B cell (primary cell): ENCODE results near the gene PLK2. TPM values are rescaled to one million over a fixed set of nuclear protein-coding genes. Genes with fewer than 3 reads are reported as not detected.

ENCODE experiments used
- ATAC-seq: fragments of 200-7000 bp; cut with Tn5 transposase; one replicate; pipeline ENCODE4 v1.10.0; 2021; ENCODE audit warnings: low read depth, mild to moderate bottlenecking, moderate number of reproducible peaks, moderate library complexity
- CTCF ChIA-PET: fragments of 350-600 bp; sonication (Branson Sonifier 250); formaldehyde crosslinking; loops from one replicate; lab custom pipeline; 2021; ENCODE audit warnings: antibody characterized with exemption, inconsistent platforms; lab: Charles Lee
- POLR2A ChIA-PET: fragments of 350-600 bp; sonication (Branson Sonifier 250); formaldehyde crosslinking; loops from one replicate; lab custom pipeline; 2021; ENCODE audit warnings: antibody characterized with exemption; lab: Charles Lee
- DNase-seq: peaks from one replicate; pipeline ENCODE4 v3.0.0; 2013
- H2AFZ ChIP-seq: 2 replicates; pipeline ENCODE4 v1.6.1; 2012; ENCODE audit warnings: mild to moderate bottlenecking, low read depth, low read length; ENCODE audit not compliant: insufficient read depth, poor library complexity, severe bottlenecking
- H3K27ac ChIP-seq, 2 donors: 1 replicate in 1 of 2; 2 replicates in 1 of 2; pipeline ENCODE4 v1.5.1; 2012 to 2013; ENCODE audit warnings: low read length in 2 of 2, mild to moderate bottlenecking in 2 of 2, moderate library complexity in 1 of 2
- H3K27me3 ChIP-seq, 4 experiments: fragments of 200-600 bp in 1 of 4; sonication (generic) in 1 of 4; replicated peaks in 1 of 4; 1 replicate in 2 of 4; 2 replicates in 2 of 4; pipeline versions ENCODE4 v1.6.1 to v1.7.0; 2013 to 2016; ENCODE audit warnings: low read length in 3 of 4, mild to moderate bottlenecking in 2 of 4, mixed read lengths in 1 of 4, moderate library complexity in 1 of 4; ENCODE audit not compliant: insufficient read depth in 4 of 4, control insufficient read depth in 3 of 4; ENCODE audit errors: control extremely low read depth in 1 of 4
- H3K36me3 ChIP-seq, 2 experiments: replicated peaks in 1 of 2; 1 replicate in 1 of 2; 2 replicates in 1 of 2; pipeline versions ENCODE4 v1.6.1 to v1.7.1; 2013; ENCODE audit warnings: low read length in 1 of 2; ENCODE audit not compliant: insufficient read depth in 2 of 2, control insufficient read depth in 1 of 2; ENCODE audit errors: control extremely low read depth in 1 of 2, extremely low read depth in 1 of 2
- H3K4me1 ChIP-seq, 2 donors: fragments of 200-600 bp in 1 of 2; sonication (generic) in 1 of 2; 1 replicate in 1 of 2; 2 replicates in 1 of 2; pipeline versions ENCODE4 v1.5.1 to v1.6.1; 2013 to 2017; ENCODE audit warnings: low read length in 2 of 2; ENCODE audit not compliant: control insufficient read depth in 2 of 2, insufficient read depth in 2 of 2
- H3K4me2 ChIP-seq: replicated peaks from 2 replicates; pipeline ENCODE3; 2012; ENCODE audit warnings: mild to moderate bottlenecking, low read depth, low read length; ENCODE audit not compliant: poor library complexity, severe bottlenecking
- H3K4me3 ChIP-seq, 5 experiments: fragments of 200-600 bp in 1 of 5; sonication (generic) in 1 of 5; 1 replicate in 3 of 5; 2 replicates in 2 of 5; pipeline versions ENCODE4 v1.5.1 to v1.7.0; 2011 to 2016; ENCODE audit warnings: low read length in 4 of 5, mild to moderate bottlenecking in 4 of 5, low read depth in 2 of 5, control low read depth in 1 of 5, moderate library complexity in 1 of 5; ENCODE audit not compliant: insufficient read depth in 1 of 5; ENCODE audit errors: control extremely low read depth in 1 of 5, extremely low read depth in 1 of 5
- H3K79me2 ChIP-seq: fragments of 200-600 bp; sonication (generic); one replicate; pipeline ENCODE4 v1.6.0; 2016; ENCODE audit warnings: low read length; ENCODE audit not compliant: control insufficient read depth, insufficient read depth
- H3K9ac ChIP-seq: fragments of 200-600 bp; sonication (generic); 2 replicates; pipeline ENCODE4 v1.6.1; 2017; ENCODE audit warnings: mild to moderate bottlenecking, low read length, moderate library complexity
- H3K9me3 ChIP-seq, 3 donors: one replicate each; pipeline versions ENCODE4 v1.6.1 to v1.7.1; 2013; ENCODE audit warnings: low read length in 2 of 3; ENCODE audit not compliant: control insufficient read depth in 2 of 3, insufficient read depth in 1 of 3; ENCODE audit errors: control extremely low read depth in 1 of 3
- H4K20me1 ChIP-seq: 2 replicates; pipeline ENCODE4 v1.6.0; 2012; ENCODE audit warnings: mild to moderate bottlenecking, low read length; ENCODE audit not compliant: insufficient read depth, control insufficient read depth, poor library complexity, severe bottlenecking
- H3K27ac Mint-ChIP-seq: one replicate; pipeline ENCODE4 v1.8.0; 2021; ENCODE audit warnings: mixed read lengths
- H3K27me3 Mint-ChIP-seq: one replicate; pipeline ENCODE4 v1.8.0; 2021; ENCODE audit warnings: mixed read lengths
- H3K4me1 Mint-ChIP-seq: one replicate; pipeline ENCODE4 v1.8.0; 2021; ENCODE audit warnings: mixed read lengths
- H3K4me3 Mint-ChIP-seq: one replicate; pipeline ENCODE4 v1.8.0; 2021; ENCODE audit warnings: mixed read lengths
- H3K9me3 Mint-ChIP-seq: one replicate; pipeline ENCODE4 v1.8.0; 2022; ENCODE audit warnings: mixed read lengths; ENCODE audit not compliant: insufficient read depth
- CTCF ChIP-seq: fragments of 200-600 bp; IDR thresholded peaks from one replicate; pipeline ENCODE4 v1.8.0; 2022; ENCODE audit warnings: antibody characterized with exemption, mild to moderate bottlenecking
- EZH2 ChIP-seq: IDR thresholded peaks from 2 replicates; pipeline ENCODE4 v1.6.1; 2012; ENCODE audit warnings: borderline replicate concordance, low read depth, mild to moderate bottlenecking, moderate library complexity, low read length; ENCODE audit not compliant: insufficient read depth, poor library complexity, severe bottlenecking
- WGBS: methylation state at CpG from one replicate; pipeline ENCODE4 v1.1.5; 2013; ENCODE audit warnings: missing lambda C conversion rate; ENCODE audit not compliant: insufficient coverage; 5-methylcytosine and 5-hydroxymethylcytosine counted together
- intact Hi-C: fragments of 100-400 bp; cut with micrococcal nuclease; formaldehyde crosslinking; loops from one replicate; pipeline ENCODE4 v1.10.0; 2022
- polyA plus RNA-seq: library from polyadenylated mRNA; depleted of rRNA; stranded (reverse); fragments of >200 nt; gene quantifications from 2 replicates; pipeline ENCODE4 v1.2.3, GENCODE V29; 2012
- total RNA-seq, 2 donors: library from RNA; stranded (reverse); fragments of 120-200 nt in 1 of 2; gene quantifications; 1 replicate in 1 of 2; 2 replicates in 1 of 2; pipeline versions ENCODE4 v1.2.3 to v1.2.4, GENCODE V29; 2013 to 2022

PLK2 gene
- total and polyA plus RNA-seq, 2 donors (not counting 1 experiment from before 2014, with no cell fraction given), result 32.2 to 47.2 TPM

DNA sequence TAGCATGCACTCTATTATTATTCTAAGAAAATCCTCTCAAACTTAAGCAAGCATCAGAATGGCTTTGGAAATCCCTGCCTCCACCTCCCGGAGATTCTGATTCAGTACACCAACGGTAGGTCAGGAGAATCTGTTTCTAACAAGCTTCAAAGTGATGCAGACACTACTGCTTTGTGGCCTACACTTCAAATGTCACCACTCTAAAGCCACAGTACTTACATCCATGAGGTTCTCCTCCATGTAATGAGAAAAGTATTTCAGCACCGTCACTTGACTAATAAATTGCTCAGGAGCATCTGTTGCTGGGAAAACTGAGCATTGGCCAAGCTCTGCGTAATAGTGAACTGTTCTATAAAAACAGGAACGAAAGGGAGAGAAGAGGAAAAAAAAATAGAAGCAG is 4.8 kb downstream of the PLK2 start:
- TF ChIP-seq EZH2 (no peak), CTCF (no peak)
- DNase-seq (no peak), ATAC-seq (no peak)
- 93% methylated on average over 5 of the region's 5 CpGs for WGBS
- H3K4me1 ChIP-seq, result peaks cover 6 to 7% of the 10 kb centered on the region in 2 donors
- POLR2A ChIA-PET, result no interaction called here
- H3K27ac ChIP-seq, result no peak overlapping the region
- H4K20me1 ChIP-seq, result no peaks in the 10 kb centered on the region
- H3K27me3 ChIP-seq, result peaks cover 0 to 7% (median 3%) of the 10 kb centered on the region in 4 experiments
- no peak overlapping the region for H2AFZ ChIP-seq
- Mint-ChIP-seq H3K9me3 (no peaks in the 10 kb centered on the region), H3K27me3 (peaks cover 9% of the 10 kb centered on the region), H3K27ac (no peak overlapping the region), H3K4me1 (peaks cover 7% of the 10 kb centered on the region), H3K4me3 (no peak overlapping the region)
- H3K4me3 ChIP-seq, result no peak overlapping the region
- intact Hi-C loops, result no loop called here
- H3K9me3 ChIP-seq, result no peaks in the 10 kb centered on the region
- peaks cover 0 to 2% of the 10 kb centered on the region in 2 experiments for H3K36me3 ChIP-seq
- H3K9ac ChIP-seq, result no peak overlapping the region
- H3K4me2 ChIP-seq, result no peak overlapping the region
- CTCF ChIA-PET, result interaction anchor here (2.4 kb wide), 1 partner anchor 1156 kb away, joined by 9 read pairs; no protein-coding TSS in a partner anchor
- H3K79me2 ChIP-seq, result no peaks in the 10 kb centered on the region

- Histone ChIP-seq H2AFZ (no peak overlapping the region), H3K27ac (no peak overlapping the region), H3K27me3 (peaks cover 0 to 7% (median 3%) of the 10 kb centered on the region in 4 experiments), H3K4me3 (no peak overlapping the region), H3K79me2 (no peaks in the 10 kb centered on the region), H3K36me3 (peaks cover 0 to 2% of the 10 kb centered on the region in 2 experiments), H3K9me3 (no peaks in the 10 kb centered on the region), H4K20me1 (no peaks in the 10 kb centered on the region), H3K4me1 (peaks cover 5 to 6% of the 10 kb centered on the region in 2 donors), H3K4me2 (no peak overlapping the region), H3K9ac (no peak overlapping the region)
- Mint-ChIP-seq H3K4me1 (peaks cover 7% of the 10 kb centered on the region), H3K4me3 (no peak overlapping the region), H3K9me3 (no peaks in the 10 kb centered on the region), H3K27me3 (peaks cover 9% of the 10 kb centered on the region), H3K27ac (no peak overlapping the region)
- no peak for ATAC-seq
- intact Hi-C loops, result no loop called here
- DNase-seq, result no peak
- CTCF ChIA-PET, result interaction anchor here (1.1 kb wide), 1 partner anchor 1156 kb away, joined by 3 read pairs; no protein-coding TSS in a partner anchor
- POLR2A ChIA-PET, result no interaction called here
- no CpG with 5 or more reads among the region's 1 CpG for WGBS
- TF ChIP-seq EZH2 (no peak), CTCF (no peak)
Measured at GRCh38 chr5:58454025-58454424, 5.9 kb downstream of the PLK2 start.
